ENCODE results near the gene PLEKHH2.

GRCh38 chr2:43810888-43811287 lies 173.8 kb downstream of the PLEKHH2 start:
- TF ChIP-seq CTCF (IDR thresholded peaks at IDR 0.05; ENCODE audit: insufficient read depth, low read length) (no peak), POLR2AphosphoS5 (IDR thresholded peaks at IDR 0.05; ENCODE audit: low read depth) (no peak), SPI1 (IDR thresholded peaks at IDR 0.05; ENCODE audit: borderline replicate concordance, low read depth) (no peak)

All from HL-60 (cell line).